K562 (cell line): ENCODE measurements around the gene UNC119. TPM values are rescaled to one million over a fixed set of nuclear protein-coding genes. Genes with fewer than 3 reads are reported as not detected.

Experiments
- DACH1 ChIP-seq: fragments of 450-650 bp; IDR thresholded peaks from 2 replicates; pipeline ENCODE4 v1.6.1; 2018; ENCODE audit not compliant: partially characterized antibody
- ELF4 ChIP-seq: fragments of 450-650 bp; formaldehyde crosslinking; IDR thresholded peaks from 2 replicates; pipeline ENCODE4 v1.4.0; 2022; ENCODE audit warnings: missing genetic modification characterization
- ESRRA ChIP-seq: fragments of 450-650 bp; IDR thresholded peaks from 2 replicates; pipeline ENCODE4 v1.6.1; 2014; ENCODE audit warnings: low read depth, mild to moderate bottlenecking, moderate library complexity, borderline replicate concordance
- FIP1L1 ChIP-seq: fragments of 200-400 bp; formaldehyde crosslinking; IDR thresholded peaks from 2 replicates; pipeline ENCODE4 v1.6.1; 2018; ENCODE audit warnings: mild to moderate bottlenecking, low read depth, low read length; ENCODE audit not compliant: poor library complexity, severe bottlenecking
- HDAC1 ChIP-seq, 2 experiments: fragments of 450-650 bp; IDR thresholded peaks; 2 replicates each; pipeline ENCODE4 v1.6.1; 2016 to 2017; ENCODE audit warnings: inconsistent platforms in 1 of 2, mild to moderate bottlenecking in 1 of 2, moderate library complexity in 1 of 2
- NFE2L1 ChIP-seq: fragments of 450-650 bp; IDR thresholded peaks from 2 replicates; pipeline ENCODE4 v1.6.1; 2016; ENCODE audit warnings: missing genetic modification characterization, low read depth, mild to moderate bottlenecking, missing compliant biosample characterization, moderate library complexity, borderline replicate concordance
- NRF1 ChIP-seq, 2 experiments: fragments of 450-650 bp; IDR thresholded peaks in 1 of 2; conservative IDR thresholded peaks in 1 of 2; 2 replicates each; pipeline ENCODE4 v1.6.1; 2014; ENCODE audit warnings: mild to moderate bottlenecking in 2 of 2
- PCBP2 ChIP-seq: fragments of 200-400 bp; formaldehyde crosslinking; IDR thresholded peaks from 2 replicates; pipeline ENCODE4 v1.6.1; 2018; ENCODE audit warnings: low read length, low read depth, mild to moderate bottlenecking, moderate library complexity; ENCODE audit not compliant: poor library complexity, severe bottlenecking
- RBM25 ChIP-seq: fragments of 200-400 bp; formaldehyde crosslinking; IDR thresholded peaks from 2 replicates; pipeline ENCODE4 v1.6.1; 2018; ENCODE audit warnings: low read length, low read depth, moderate library complexity; ENCODE audit not compliant: severe bottlenecking
- ZFP30 ChIP-seq: fragments of 250-450 bp; sonication (Bioruptor Pico); IDR thresholded peaks from 2 replicates; pipeline ENCODE4 v1.8.0; 2022; ENCODE audit warnings: moderate library complexity, mild to moderate bottlenecking, inconsistent platforms, borderline replicate concordance
- ZFX ChIP-seq: sonication (generic); formaldehyde crosslinking; IDR thresholded peaks from 2 replicates; pipeline ENCODE4 v1.8.0; 2022; ENCODE audit warnings: mild to moderate bottlenecking, missing genetic modification reagents, moderate library complexity
- polyA plus RNA-seq, 8 experiments: library from polyadenylated mRNA; depleted of rRNA in 4 of 8; stranded (reverse) in 5 of 8; unstranded in 3 of 8; fragments of >200 nt; fragmentation: Nextera tagmentation in 2 of 8; fragmentation: Illumina TruSeq in 1 of 8; extraction: Ambion mirVana in 2 of 8; extraction: Trizol in 1 of 8; gene quantifications; 2 replicates each; pipeline versions ENCODE4 v1.2.1 to v1.2.3, GENCODE V29; 2011 to 2014; ENCODE audit warnings: inconsistent platforms in 1 of 8, missing spikeins in 1 of 8
- total RNA-seq, 7 experiments: library from RNA; depleted of rRNA in 6 of 7; stranded (reverse); fragments of >200 nt in 6 of 7; fragmentation: Illumina TruSeq in 2 of 7; extraction: Trizol in 2 of 7; gene quantifications; 2 replicates each; pipeline versions ENCODE4 v1.2.1 to v1.2.3, GENCODE V29; 2011 to 2021; ENCODE audit warnings: low replicate concordance in 1 of 7
- TF ChIP-seq, protein P1 (sequence below): fragments of 250-450 bp; sonication (Bioruptor Pico); IDR thresholded peaks from 2 replicates; pipeline ENCODE4 v1.8.0; 2021; ENCODE audit warnings: moderate library complexity, mild to moderate bottlenecking, inconsistent platforms
- TF ChIP-seq, protein P2 (sequence below): fragments of 450-650 bp; formaldehyde crosslinking; IDR thresholded peaks from 2 replicates; pipeline ENCODE4 v1.4.0; 2020; ENCODE audit warnings: mild to moderate bottlenecking, mixed read lengths
- TF ChIP-seq, protein P3 (sequence below): fragments of 450-650 bp; IDR thresholded peaks from 2 replicates; pipeline ENCODE4 v1.7.1; 2018; ENCODE audit warnings: mild to moderate bottlenecking, low read depth; ENCODE audit not compliant: partially characterized antibody
- TF ChIP-seq, protein P4 (sequence below): fragments of 450-650 bp; IDR thresholded peaks from 2 replicates; pipeline ENCODE4 v1.6.1; 2016
- TF ChIP-seq, protein P5 (sequence below): fragments of 450-650 bp; IDR thresholded peaks from 2 replicates; pipeline ENCODE4 v1.6.1; 2016; ENCODE audit warnings: low read depth, mild to moderate bottlenecking, moderate library complexity

The UNC119 gene
- total and polyA plus RNA-seq, 9 of the 15 experiments (the other 6 are each of a cell fraction or from before 2014, with no cell fraction given), result 0.37 to 47.7 (median 16.3) TPM

DNA sequence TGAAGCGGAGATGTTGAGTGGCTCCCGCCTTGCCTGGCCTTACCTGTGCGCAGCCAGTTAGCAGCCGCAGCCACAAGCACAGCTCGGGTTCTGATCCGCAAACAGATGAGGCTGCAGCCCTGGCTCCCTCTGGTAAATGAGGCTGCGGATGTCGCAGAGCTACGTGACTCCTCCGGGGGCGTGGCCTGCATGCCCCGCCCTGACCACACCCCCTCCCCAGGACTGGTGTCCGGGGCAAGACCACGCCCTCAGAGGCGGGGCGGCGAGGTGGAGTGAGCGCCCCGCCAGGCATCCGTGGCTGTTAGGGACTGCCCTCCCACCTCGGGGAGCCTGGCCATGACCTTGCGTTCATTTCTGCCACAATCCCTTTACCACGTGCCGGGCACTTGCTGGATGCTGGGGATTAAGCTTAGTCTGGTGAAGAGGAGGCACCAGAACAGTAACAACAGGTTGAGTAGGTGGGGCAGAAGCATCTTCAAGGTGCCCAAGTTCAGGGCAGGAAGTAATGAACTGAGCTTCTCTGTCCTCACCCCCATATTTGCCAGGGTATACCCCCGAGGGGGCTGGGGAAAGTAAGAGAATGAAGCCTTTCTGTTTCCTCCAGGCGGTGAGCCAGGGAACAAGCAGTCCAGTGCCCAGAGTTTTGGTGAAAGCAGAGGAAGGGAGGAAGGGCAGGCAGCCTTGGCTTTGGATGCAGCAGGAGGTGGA lies 24.5 kb upstream of the UNC119 start, which contains the start of gene ALDOC (continued):
- no peak for TF ChIP-seq NFE2L1 (tag)
- TF ChIP-seq ESRRA, result peak; percentile 91
- TF ChIP-seq, protein P1, sequence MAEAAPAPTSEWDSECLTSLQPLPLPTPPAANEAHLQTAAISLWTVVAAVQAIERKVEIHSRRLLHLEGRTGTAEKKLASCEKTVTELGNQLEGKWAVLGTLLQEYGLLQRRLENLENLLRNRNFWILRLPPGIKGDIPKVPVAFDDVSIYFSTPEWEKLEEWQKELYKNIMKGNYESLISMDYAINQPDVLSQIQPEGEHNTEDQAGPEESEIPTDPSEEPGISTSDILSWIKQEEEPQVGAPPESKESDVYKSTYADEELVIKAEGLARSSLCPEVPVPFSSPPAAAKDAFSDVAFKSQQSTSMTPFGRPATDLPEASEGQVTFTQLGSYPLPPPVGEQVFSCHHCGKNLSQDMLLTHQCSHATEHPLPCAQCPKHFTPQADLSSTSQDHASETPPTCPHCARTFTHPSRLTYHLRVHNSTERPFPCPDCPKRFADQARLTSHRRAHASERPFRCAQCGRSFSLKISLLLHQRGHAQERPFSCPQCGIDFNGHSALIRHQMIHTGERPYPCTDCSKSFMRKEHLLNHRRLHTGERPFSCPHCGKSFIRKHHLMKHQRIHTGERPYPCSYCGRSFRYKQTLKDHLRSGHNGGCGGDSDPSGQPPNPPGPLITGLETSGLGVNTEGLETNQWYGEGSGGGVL (CRISPR knock-in tag), result no peak
- TF ChIP-seq HDAC1 (IDR thresholded peaks at IDR 0.05), result peak in 1 of 2 experiments; percentile 77; a peak in 1 of 4 replicates
- TF ChIP-seq DACH1, result no peak
- no peak for TF ChIP-seq ZFX
- TF ChIP-seq, protein P2, sequence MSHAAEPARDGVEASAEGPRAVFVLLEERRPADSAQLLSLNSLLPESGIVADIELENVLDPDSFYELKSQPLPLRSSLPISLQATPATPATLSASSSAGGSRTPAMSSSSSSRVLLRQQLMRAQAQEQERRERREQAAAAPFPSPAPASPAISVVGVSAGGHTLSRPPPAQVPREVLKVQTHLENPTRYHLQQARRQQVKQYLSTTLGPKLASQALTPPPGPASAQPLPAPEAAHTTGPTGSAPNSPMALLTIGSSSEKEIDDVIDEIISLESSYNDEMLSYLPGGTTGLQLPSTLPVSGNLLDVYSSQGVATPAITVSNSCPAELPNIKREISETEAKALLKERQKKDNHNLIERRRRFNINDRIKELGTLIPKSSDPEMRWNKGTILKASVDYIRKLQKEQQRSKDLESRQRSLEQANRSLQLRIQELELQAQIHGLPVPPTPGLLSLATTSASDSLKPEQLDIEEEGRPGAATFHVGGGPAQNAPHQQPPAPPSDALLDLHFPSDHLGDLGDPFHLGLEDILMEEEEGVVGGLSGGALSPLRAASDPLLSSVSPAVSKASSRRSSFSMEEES, result no peak
- TF ChIP-seq PCBP2, result no peak
- TF ChIP-seq, protein P3, sequence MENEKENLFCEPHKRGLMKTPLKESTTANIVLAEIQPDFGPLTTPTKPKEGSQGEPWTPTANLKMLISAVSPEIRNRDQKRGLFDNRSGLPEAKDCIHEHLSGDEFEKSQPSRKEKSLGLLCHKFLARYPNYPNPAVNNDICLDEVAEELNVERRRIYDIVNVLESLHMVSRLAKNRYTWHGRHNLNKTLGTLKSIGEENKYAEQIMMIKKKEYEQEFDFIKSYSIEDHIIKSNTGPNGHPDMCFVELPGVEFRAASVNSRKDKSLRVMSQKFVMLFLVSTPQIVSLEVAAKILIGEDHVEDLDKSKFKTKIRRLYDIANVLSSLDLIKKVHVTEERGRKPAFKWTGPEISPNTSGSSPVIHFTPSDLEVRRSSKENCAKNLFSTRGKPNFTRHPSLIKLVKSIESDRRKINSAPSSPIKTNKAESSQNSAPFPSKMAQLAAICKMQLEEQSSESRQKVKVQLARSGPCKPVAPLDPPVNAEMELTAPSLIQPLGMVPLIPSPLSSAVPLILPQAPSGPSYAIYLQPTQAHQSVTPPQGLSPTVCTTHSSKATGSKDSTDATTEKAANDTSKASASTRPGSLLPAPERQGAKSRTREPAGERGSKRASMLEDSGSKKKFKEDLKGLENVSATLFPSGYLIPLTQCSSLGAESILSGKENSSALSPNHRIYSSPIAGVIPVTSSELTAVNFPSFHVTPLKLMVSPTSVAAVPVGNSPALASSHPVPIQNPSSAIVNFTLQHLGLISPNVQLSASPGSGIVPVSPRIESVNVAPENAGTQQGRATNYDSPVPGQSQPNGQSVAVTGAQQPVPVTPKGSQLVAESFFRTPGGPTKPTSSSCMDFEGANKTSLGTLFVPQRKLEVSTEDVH, result peak; percentile 33
- TF ChIP-seq ELF4 (CRISPR knock-in tag), result peak; percentile 35; the same call in 1 of the 2 replicates
- peak; percentile 79 to 84 for TF ChIP-seq NRF1 (conservative IDR thresholded peaks at IDR 0.05 in 1 of 2, IDR thresholded peaks at IDR 0.05 in 1 of 2)
- no peak for TF ChIP-seq ZFP30 (CRISPR knock-in tag)
- TF ChIP-seq RBM25, result no peak
- TF ChIP-seq FIP1L1, result no peak
- TF ChIP-seq, protein P4, sequence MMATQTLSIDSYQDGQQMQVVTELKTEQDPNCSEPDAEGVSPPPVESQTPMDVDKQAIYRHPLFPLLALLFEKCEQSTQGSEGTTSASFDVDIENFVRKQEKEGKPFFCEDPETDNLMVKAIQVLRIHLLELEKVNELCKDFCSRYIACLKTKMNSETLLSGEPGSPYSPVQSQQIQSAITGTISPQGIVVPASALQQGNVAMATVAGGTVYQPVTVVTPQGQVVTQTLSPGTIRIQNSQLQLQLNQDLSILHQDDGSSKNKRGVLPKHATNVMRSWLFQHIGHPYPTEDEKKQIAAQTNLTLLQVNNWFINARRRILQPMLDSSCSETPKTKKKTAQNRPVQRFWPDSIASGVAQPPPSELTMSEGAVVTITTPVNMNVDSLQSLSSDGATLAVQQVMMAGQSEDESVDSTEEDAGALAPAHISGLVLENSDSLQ, result peak; percentile 55; the same call in 1 of the 2 replicates
- TF ChIP-seq, protein P5, sequence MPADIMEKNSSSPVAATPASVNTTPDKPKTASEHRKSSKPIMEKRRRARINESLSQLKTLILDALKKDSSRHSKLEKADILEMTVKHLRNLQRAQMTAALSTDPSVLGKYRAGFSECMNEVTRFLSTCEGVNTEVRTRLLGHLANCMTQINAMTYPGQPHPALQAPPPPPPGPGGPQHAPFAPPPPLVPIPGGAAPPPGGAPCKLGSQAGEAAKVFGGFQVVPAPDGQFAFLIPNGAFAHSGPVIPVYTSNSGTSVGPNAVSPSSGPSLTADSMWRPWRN, result no peak
